Measurements from ENCODE around the gene SPIB.

- TF ChIP-seq CTCF (IDR thresholded peaks at IDR 0.05) = no peak
- no peak for TF ChIP-seq POLR2A (IDR thresholded peaks at IDR 0.05)
Observed at GRCh38 chr19:50379602-50380001, 39.1 kb upstream of the SPIB start.
